ENCODE results near the gene NCAPH2.

NCAPH2 gene

GRCh38 chr22:50546326-50547262 is 38.6 kb downstream of the NCAPH2 start:
- in situ Hi-C loops (cut with MboI; ENCODE audit: low sequenced_read_pairs): no loop called here

- in situ Hi-C loops (cut with MboI; ENCODE audit: low sequenced_read_pairs): no loop called here
Measured at GRCh38 chr22:50547263-50547985, 39.4 kb downstream of the NCAPH2 start.

GRCh38 chr22:50548040-50548920 is 40.3 kb downstream of the NCAPH2 start:
- in situ Hi-C loops (cut with MboI; ENCODE audit: low sequenced_read_pairs): no loop called here

- in situ Hi-C loops (cut with MboI; ENCODE audit: low sequenced_read_pairs): no loop called here
Measured at GRCh38 chr22:50548921-50549790, 41.1 kb downstream of the NCAPH2 start.

- in situ Hi-C loops (cut with MboI; ENCODE audit: low sequenced_read_pairs): no loop called here
Measured at GRCh38 chr22:50550395-50550794, 42.4 kb downstream of the NCAPH2 start.

- in situ Hi-C loops (cut with MboI; ENCODE audit: low sequenced_read_pairs): no loop called here
Measured at GRCh38 chr22:50551160-50551752, 43.2 kb downstream of the NCAPH2 start.

- in situ Hi-C loops (cut with MboI; ENCODE audit: low sequenced_read_pairs): no loop called here
Measured at GRCh38 chr22:50553310-50553709, 45.3 kb downstream of the NCAPH2 start.

- in situ Hi-C loops (cut with MboI; ENCODE audit: low sequenced_read_pairs): no loop called here
Measured at GRCh38 chr22:50556703-50557102, 48.7 kb downstream of the NCAPH2 start.

- in situ Hi-C loops (cut with MboI; ENCODE audit: low sequenced_read_pairs): no loop called here
Measured at GRCh38 chr22:50560034-50560433, 52.0 kb downstream of the NCAPH2 start.

GRCh38 chr22:50561401-50562358 is 53.7 kb downstream of the NCAPH2 start:
- in situ Hi-C loops (cut with MboI; ENCODE audit: low sequenced_read_pairs): no loop called here

GRCh38 chr22:50562523-50563412 is 54.7 kb downstream of the NCAPH2 start, which contains the start of gene SYCE3:
Gene SYCE3, minus strand, starts transcription at chr22:50562919. Its CDS starts 6,514 bp downstream, at chr22:50556405.
- in situ Hi-C loops (cut with MboI; ENCODE audit: low sequenced_read_pairs): no loop called here

GRCh38 chr22:50563413-50564160 is 55.6 kb downstream of the NCAPH2 start:
- in situ Hi-C loops (cut with MboI; ENCODE audit: low sequenced_read_pairs): no loop called here

- in situ Hi-C loops (cut with MboI; ENCODE audit: low sequenced_read_pairs): no loop called here
Measured at GRCh38 chr22:50564289-50564688, 56.3 kb downstream of the NCAPH2 start.

- in situ Hi-C loops (cut with MboI; ENCODE audit: low sequenced_read_pairs): no loop called here
Measured at GRCh38 chr22:50567721-50568252, 59.8 kb downstream of the NCAPH2 start.

GRCh38 chr22:50568626-50569025 is 60.6 kb downstream of the NCAPH2 start:
- in situ Hi-C loops (cut with MboI; ENCODE audit: low sequenced_read_pairs): no loop called here

- in situ Hi-C loops (cut with MboI; ENCODE audit: low sequenced_read_pairs): no loop called here
Measured at GRCh38 chr22:50569041-50569459, 61.0 kb downstream of the NCAPH2 start.
